RWPE2 (cell line): ENCODE measurements around the gene AAMP.

Experiments
- ATAC-seq: fragments of 200-7000 bp; cut with Tn5 transposase; 3 replicates; pipeline ENCODE4 v1.9.1; 2021; ENCODE audit warnings: low read depth
- DNase-seq: peaks from one replicate; pipeline ENCODE4 v3.0.0-alpha.2; 2020; ENCODE audit warnings: low spot score
- H3K27ac ChIP-seq: fragments of 450-650 bp; 2 replicates; pipeline ENCODE4 v1.5.1; 2017; ENCODE audit warnings: mild to moderate bottlenecking; ENCODE audit not compliant: poor library complexity, severe bottlenecking
- H3K27me3 ChIP-seq: fragments of 250-450 bp; sonication (Bioruptor Pico); 2 replicates; pipeline ENCODE4 v1.5.1; 2021; ENCODE audit warnings: mild to moderate bottlenecking, moderate library complexity; ENCODE audit not compliant: insufficient read depth, poor library complexity, severe bottlenecking
- H3K36me3 ChIP-seq: fragments of 250-450 bp; sonication (Bioruptor Pico); 2 replicates; pipeline ENCODE4 v1.5.1; 2020; ENCODE audit warnings: low read depth, mild to moderate bottlenecking, moderate library complexity
- H3K4me1 ChIP-seq: fragments of 250-450 bp; sonication (Bioruptor Pico); 2 replicates; pipeline ENCODE4 v1.5.1; 2021; ENCODE audit warnings: mild to moderate bottlenecking, moderate library complexity; ENCODE audit not compliant: insufficient read depth, poor library complexity, severe bottlenecking
- H3K4me3 ChIP-seq: fragments of 250-450 bp; sonication (Bioruptor Pico); 2 replicates; pipeline ENCODE4 v1.5.1; 2021; ENCODE audit warnings: mild to moderate bottlenecking, moderate library complexity; ENCODE audit not compliant: severe bottlenecking
- H3K9me3 ChIP-seq: fragments of 250-450 bp; sonication (Bioruptor Pico); 2 replicates; pipeline ENCODE4 v1.5.1; 2021; ENCODE audit warnings: mild to moderate bottlenecking, moderate library complexity; ENCODE audit not compliant: severe bottlenecking
- CTCF ChIP-seq: fragments of 450-650 bp; IDR thresholded peaks from one replicate; pipeline ENCODE4 v1.5.1; 2017; ENCODE audit warnings: mild to moderate bottlenecking, moderate library complexity; ENCODE audit not compliant: poor library complexity, severe bottlenecking

The AAMP gene

GRCh38 chr2:218285604-218286003, 15.7 kb upstream of the AAMP start:
- Histone ChIP-seq H3K9me3 (no peaks in the 10 kb centered on the region), H3K4me3 (no peak overlapping the region), H3K27me3 (no peaks in the 10 kb centered on the region), H3K27ac (peak overlapping the region; percentile 95), H3K4me1 (peaks cover 69% of the 10 kb centered on the region), H3K36me3 (peaks cover 55% of the 10 kb centered on the region)
- ATAC-seq: no peak
- no peak for TF ChIP-seq CTCF
- DNase-seq: no peak

DNA sequence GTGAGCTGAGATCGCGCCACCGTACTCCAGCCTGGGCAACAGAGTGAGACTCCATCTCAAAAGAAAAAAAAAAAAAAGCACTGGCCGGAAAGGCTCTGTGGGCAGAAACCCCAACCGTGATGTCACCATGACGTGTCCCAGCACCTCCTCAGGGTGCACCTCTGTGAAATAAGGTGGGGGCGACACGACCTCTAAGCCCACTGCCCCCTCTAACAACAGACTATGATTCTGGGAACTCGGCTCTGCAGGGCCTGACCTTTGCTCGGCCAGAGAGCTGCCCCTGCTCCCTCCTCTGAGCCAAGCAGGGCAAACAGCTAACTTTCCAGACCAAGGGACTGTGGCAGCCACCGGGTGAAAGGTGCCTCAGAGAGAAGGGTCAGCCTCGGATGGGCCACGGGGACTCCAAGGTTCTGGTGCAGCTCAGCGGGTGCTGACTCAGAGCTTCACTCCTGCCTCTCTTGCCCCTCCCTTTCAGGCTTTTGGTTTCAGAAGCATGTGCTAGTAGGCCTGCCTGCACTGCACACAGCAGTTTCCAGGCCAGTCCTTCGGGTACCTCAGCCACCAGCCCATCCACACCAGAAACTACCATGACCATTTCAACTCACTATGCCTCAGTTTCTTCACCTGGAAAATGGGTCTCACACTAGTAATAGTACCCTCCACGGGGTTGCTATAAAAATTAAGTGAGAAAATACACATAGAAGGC, 14.3 kb upstream of the AAMP start:
- Histone ChIP-seq H3K4me1 (peaks cover 65% of the 10 kb centered on the region), H3K4me3 (no peak overlapping the region)

DNA sequence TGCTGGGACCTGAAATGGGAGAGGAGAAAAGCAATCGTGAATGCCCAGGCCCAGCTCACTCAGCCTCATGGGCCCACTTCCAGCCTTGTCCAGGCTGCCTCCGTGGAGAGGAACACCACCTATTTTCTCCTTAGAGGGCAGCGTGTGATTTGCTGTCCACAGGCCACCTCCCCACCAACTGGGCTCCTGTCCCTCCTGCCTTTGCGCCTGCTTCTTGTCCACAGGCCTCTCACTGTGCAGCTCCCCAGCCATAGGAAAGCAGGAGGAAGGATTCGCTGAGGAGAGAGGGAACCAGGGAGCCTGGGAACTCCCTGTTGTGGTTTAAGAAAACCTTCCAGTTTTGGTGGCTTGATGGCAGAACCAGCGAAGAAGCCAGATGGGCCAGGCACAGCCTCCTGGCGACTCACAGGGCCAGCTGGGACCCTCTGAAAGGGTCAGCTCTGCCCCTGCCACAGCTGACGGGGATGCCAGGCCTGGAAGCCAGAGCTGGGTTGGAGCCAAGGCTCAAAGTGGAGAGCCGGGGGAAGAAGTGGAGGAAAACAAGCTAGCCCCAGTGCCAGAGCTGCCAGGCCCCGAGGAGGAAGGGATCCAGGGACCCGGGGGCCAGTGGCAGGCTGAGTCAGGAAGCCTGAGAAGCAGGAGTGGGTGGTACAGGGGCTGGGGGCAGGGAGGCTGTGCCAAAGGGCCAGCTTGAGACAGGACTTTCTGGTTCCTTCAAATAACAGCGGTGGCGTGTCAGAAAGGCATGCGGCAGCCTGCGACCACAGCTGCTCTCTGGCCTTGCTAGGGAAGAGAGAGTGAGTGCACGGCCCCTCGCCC, 12.4 kb upstream of the AAMP start:
- Histone ChIP-seq H3K27ac (peak overlapping the region; percentile 95), H3K36me3 (peaks cover 78% of the 10 kb centered on the region), H3K9me3 (no peaks in the 10 kb centered on the region), H3K27me3 (no peaks in the 10 kb centered on the region), H3K4me3 (no peak overlapping the region), H3K4me1 (peaks cover 53% of the 10 kb centered on the region)
- DNase-seq (peak; percentile 82), ATAC-seq (peak; percentile 44)
- TF ChIP-seq CTCF: no peak

More for the DNA sequence above, 14.3 kb upstream of the AAMP start:
- no peak for TF ChIP-seq CTCF
- H3K36me3 ChIP-seq: peaks cover 59% of the 10 kb centered on the region
- no peaks in the 10 kb centered on the region for H3K27me3 ChIP-seq
- ATAC-seq: peak; percentile 53
- H3K9me3 ChIP-seq: no peaks in the 10 kb centered on the region
- H3K27ac ChIP-seq: peak overlapping the region; percentile 95
- DNase-seq: no peak

GRCh38 chr2:218281449-218281848, 11.5 kb upstream of the AAMP start:
- Histone ChIP-seq H3K9me3 (no peaks in the 10 kb centered on the region), H3K36me3 (peaks cover 86% of the 10 kb centered on the region), H3K4me3 (no peak overlapping the region), H3K27ac (peak overlapping the region; percentile 95), H3K4me1 (peaks cover 51% of the 10 kb centered on the region), H3K27me3 (no peaks in the 10 kb centered on the region)
- DNase-seq (no peak), ATAC-seq (no peak)
- no peak for TF ChIP-seq CTCF
